ENCODE measurements around the gene ZNF496. TPM values are rescaled to one million over a fixed set of nuclear protein-coding genes. Genes with fewer than 3 reads are reported as not detected.
A peak's percentile ranks its signal among the peaks of the same experiment; 100 is the strongest.

Gene ZNF496
- total RNA-seq, 6 experiments from 2014 or later: 3.7 to 5.8 (median 5.3) TPM

DNA sequence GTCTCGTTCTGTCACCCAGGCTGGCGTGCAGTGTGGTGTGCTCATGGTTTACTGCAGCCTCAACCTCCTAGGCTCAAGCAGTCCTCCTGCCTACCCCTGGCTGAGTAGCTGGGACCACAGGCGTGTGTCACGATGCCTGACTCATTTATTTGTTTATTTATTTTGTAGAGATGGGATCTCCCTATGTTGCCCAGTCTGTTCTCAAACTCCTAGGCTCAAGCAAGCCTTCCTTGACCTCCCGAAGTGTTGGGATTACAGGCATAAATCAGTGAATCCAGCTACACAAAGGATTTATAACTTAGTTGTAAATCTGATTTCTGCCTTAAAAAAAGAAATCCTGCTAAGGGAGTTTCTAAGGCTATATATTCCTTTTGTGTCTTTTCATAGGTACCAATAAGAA lies 30.5 kb upstream of the ZNF496 start:
- DNase-seq (no peak), ATAC-seq (no peak)
- WGBS (ENCODE audit: insufficient coverage, low coverage, low lambda C conversion rate, missing lambda C conversion rate): 65% methylated on average over 3 of the region's 5 CpGs
- TF ChIP-seq, protein P1, sequence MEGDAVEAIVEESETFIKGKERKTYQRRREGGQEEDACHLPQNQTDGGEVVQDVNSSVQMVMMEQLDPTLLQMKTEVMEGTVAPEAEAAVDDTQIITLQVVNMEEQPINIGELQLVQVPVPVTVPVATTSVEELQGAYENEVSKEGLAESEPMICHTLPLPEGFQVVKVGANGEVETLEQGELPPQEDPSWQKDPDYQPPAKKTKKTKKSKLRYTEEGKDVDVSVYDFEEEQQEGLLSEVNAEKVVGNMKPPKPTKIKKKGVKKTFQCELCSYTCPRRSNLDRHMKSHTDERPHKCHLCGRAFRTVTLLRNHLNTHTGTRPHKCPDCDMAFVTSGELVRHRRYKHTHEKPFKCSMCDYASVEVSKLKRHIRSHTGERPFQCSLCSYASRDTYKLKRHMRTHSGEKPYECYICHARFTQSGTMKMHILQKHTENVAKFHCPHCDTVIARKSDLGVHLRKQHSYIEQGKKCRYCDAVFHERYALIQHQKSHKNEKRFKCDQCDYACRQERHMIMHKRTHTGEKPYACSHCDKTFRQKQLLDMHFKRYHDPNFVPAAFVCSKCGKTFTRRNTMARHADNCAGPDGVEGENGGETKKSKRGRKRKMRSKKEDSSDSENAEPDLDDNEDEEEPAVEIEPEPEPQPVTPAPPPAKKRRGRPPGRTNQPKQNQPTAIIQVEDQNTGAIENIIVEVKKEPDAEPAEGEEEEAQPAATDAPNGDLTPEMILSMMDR (IDR thresholded peaks at IDR 0.05): no peak
- no peak for TF ChIP-seq POLR2A (IDR thresholded peaks at IDR 0.05)
- Histone ChIP-seq H3K36me3 (no peaks in the 10 kb centered on the region), H3K27ac (no peak overlapping the region), H3K4me1 (no peaks in the 10 kb centered on the region), H3K4me3 (no peak overlapping the region), H3K9me3 (no peaks in the 10 kb centered on the region), H3K27me3 (no peaks in the 10 kb centered on the region)
- intact Hi-C loops (cut with DNase I): no loop called here

DNA sequence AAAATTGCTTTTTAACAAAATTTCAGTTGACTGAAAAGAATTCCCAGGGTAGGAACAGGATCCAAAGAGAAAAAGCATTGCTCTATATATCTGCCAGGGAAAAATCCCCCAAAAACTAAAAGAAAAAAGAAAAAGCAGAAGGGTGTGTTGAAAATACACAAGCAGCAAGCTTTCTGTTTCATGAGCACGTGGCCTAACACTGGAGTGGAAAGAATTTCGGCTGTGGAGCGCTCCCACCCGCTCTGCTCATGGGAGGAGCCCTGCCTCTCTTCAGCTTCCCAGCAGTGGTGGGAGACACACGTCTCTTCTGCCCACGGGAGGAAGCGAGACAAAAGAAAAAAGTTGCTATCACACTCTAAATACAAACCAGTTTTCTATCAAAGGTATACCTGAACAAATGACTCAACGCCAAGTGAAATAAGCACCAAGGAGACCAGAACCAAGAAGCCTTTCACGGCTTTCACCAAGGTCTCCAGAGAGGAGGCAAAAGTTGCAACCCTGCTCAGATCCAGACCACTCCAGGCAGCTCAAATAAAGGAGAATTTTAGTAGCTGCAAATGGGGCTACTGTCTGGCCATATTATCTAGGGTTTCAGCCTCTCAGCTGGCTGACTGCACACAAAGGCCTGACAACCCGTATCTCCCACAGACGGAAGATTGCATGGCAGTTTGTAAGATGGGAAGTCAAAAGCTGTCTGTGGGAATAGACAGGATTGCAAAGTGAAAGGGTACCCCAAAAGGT lies 29.5 kb upstream of the ZNF496 start:
- DNase-seq (peak in 1 of 3 donors; percentile 31), ATAC-seq (peak; percentile 52 to 69 (median 64))
- TF ChIP-seq, protein P1 (IDR thresholded peaks at IDR 0.05): no peak
- TF ChIP-seq POLR2A (IDR thresholded peaks at IDR 0.05): no peak
- Histone ChIP-seq H3K36me3 (no peaks in the 10 kb centered on the region), H3K9me3 (no peaks in the 10 kb centered on the region), H3K27ac (peak overlapping the region in 1 of 3 donors; percentile 47), H3K4me3 (no peak overlapping the region), H3K4me1 (no peaks in the 10 kb centered on the region), H3K27me3 (no peaks in the 10 kb centered on the region)
- intact Hi-C loops (cut with DNase I): no loop called here
- 48% methylated on average over 11 of the region's 11 CpGs for WGBS (ENCODE audit: insufficient coverage, low coverage, low lambda C conversion rate, missing lambda C conversion rate)

GRCh38 chr1:247360116-247360898 lies 28.6 kb upstream of the ZNF496 start:
- Histone ChIP-seq H3K9me3 (no peaks in the 10 kb centered on the region), H3K36me3 (no peaks in the 10 kb centered on the region), H3K27ac (peak overlapping the region in 1 of 3 donors; percentile 47), H3K4me3 (no peak overlapping the region), H3K27me3 (no peaks in the 10 kb centered on the region), H3K4me1 (no peaks in the 10 kb centered on the region)
- TF ChIP-seq POLR2A (IDR thresholded peaks at IDR 0.05): peak; percentile 51
- TF ChIP-seq, protein P1 (IDR thresholded peaks at IDR 0.05): no peak
- intact Hi-C loops (cut with DNase I): no loop called here
- 61% methylated on average over 9 of the region's 13 CpGs for WGBS (ENCODE audit: insufficient coverage, low coverage, low lambda C conversion rate, missing lambda C conversion rate)
- ATAC-seq (peak; percentile 44 to 66 (median 52)), DNase-seq (no peak)

DNA sequence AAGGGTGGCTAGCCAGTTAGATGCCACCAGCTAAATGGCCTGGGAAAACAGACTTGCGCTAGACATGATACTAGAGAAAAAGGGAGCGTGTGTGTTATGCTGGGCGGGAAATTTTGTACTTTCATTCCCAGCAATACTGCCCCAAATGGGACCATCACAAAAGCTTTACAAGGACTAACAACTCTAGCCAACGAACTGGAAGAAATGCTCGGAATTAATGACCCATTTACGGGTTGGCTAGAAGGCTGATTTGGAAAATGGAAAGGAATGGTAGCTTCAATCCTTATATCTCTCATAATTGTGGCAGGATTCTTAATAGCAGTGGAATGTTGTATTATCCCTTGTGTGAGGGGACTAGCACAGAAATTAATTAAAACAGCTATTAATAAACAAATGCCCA lies 27.9 kb upstream of the ZNF496 start:
- Histone ChIP-seq H3K4me3 (no peak overlapping the region), H3K4me1 (no peaks in the 10 kb centered on the region), H3K27me3 (no peaks in the 10 kb centered on the region), H3K36me3 (no peaks in the 10 kb centered on the region), H3K9me3 (no peaks in the 10 kb centered on the region), H3K27ac (no peak overlapping the region)
- intact Hi-C loops (cut with DNase I): no loop called here
- ATAC-seq (no peak), DNase-seq (no peak)
- 86% methylated on average over 6 of the region's 6 CpGs for WGBS (ENCODE audit: insufficient coverage, low coverage, low lambda C conversion rate, missing lambda C conversion rate)
- TF ChIP-seq, protein P1 (IDR thresholded peaks at IDR 0.05): no peak
- no peak for TF ChIP-seq POLR2A (IDR thresholded peaks at IDR 0.05)
